WTC11 (cell line): ENCODE measurements around the gene FGF14.

Experiments
- CTCF ChIP-seq: fragments of 200-600 bp; IDR thresholded peaks from 2 replicates; pipeline ENCODE4 v1.8.0; 2022; ENCODE audit warnings: antibody characterized with exemption
- E2F1 ChIP-seq: sonication (generic); formaldehyde crosslinking; IDR thresholded peaks from 2 replicates; pipeline ENCODE4 v1.8.0; 2022; ENCODE audit warnings: mild to moderate bottlenecking, missing genetic modification reagents
- NFYB ChIP-seq: sonication (generic); formaldehyde crosslinking; conservative IDR thresholded peaks from 2 replicates; pipeline ENCODE4 v1.8.0; 2022; ENCODE audit warnings: low read depth, missing genetic modification reagents

- TF ChIP-seq E2F1 (CRISPR knock-in tag) (no peak), CTCF (no peak), NFYB (CRISPR knock-in tag) (no peak)
These were observed 121.5 kb downstream of the FGF14 start for GRCh38 chr13:102280366-102280765.
